Prostate gland (tissue), 2 donors: ENCODE data around the gene OR6B2.

Source experiments
- CTCF ChIP-seq, 4 experiments: fragments of 200-600 bp in 2 of 4; fragments of 450-650 bp in 2 of 4; sonication (generic) in 2 of 4; IDR thresholded peaks; 1 replicate in 3 of 4; 2 replicates in 1 of 4; pipeline ENCODE4 v1.5.1; 2016 to 2019; ENCODE audit warnings: antibody characterized with exemption in 4 of 4, mild to moderate bottlenecking in 2 of 4, moderate library complexity in 2 of 4
- POLR2A ChIP-seq: fragments of 450-650 bp; IDR thresholded peaks from one replicate; pipeline ENCODE4 v1.6.1; 2016; ENCODE audit warnings: antibody characterized with exemption, mild to moderate bottlenecking

- TF ChIP-seq CTCF (IDR thresholded peaks at IDR 0.05) (no peak), POLR2A (no peak)
These were observed 36.9 kb downstream of the OR6B2 start for GRCh38 chr2:239993291-239993690.
